GM10847 (cell line): ENCODE data around the gene AGAP1.

Source experiments
- POLR2A ChIP-seq: IDR thresholded peaks from 2 replicates; pipeline ENCODE4 v1.6.1; 2011; ENCODE audit not compliant: insufficient read length; ENCODE audit errors: extremely low read depth

Gene AGAP1

GRCh38 chr2:235584638-235585007 lies 90.8 kb downstream of the AGAP1 start:
- no peak for TF ChIP-seq POLR2A

DNA sequence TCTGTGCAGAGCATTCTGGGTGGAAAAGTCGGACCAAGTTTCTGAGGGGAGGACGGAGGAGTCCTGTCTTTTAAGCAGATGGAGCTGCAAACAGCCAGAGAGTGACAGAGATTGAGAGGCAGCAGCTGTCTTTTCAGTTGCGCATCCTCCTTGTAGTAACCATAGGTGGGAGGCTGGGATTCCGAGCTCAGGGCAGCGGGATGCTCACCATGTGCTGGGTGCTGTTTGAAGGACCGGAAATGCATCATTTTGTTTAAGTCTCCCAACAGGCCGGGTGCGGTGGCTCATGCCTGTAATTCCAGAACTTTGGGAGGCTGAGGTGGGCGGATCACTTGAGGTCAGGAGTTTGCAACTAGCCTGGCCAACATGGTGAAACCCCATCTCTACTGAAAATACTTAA lies 93.4 kb downstream of the AGAP1 start:
- TF ChIP-seq POLR2A, result no peak

- no peak for TF ChIP-seq POLR2A
Observed at GRCh38 chr2:235588750-235589149, 94.9 kb downstream of the AGAP1 start.

- no peak for TF ChIP-seq POLR2A
Observed at GRCh38 chr2:235591231-235591730, 97.4 kb downstream of the AGAP1 start.

- TF ChIP-seq POLR2A, result no peak
Observed at GRCh38 chr2:235591921-235592320, 98.1 kb downstream of the AGAP1 start.

DNA sequence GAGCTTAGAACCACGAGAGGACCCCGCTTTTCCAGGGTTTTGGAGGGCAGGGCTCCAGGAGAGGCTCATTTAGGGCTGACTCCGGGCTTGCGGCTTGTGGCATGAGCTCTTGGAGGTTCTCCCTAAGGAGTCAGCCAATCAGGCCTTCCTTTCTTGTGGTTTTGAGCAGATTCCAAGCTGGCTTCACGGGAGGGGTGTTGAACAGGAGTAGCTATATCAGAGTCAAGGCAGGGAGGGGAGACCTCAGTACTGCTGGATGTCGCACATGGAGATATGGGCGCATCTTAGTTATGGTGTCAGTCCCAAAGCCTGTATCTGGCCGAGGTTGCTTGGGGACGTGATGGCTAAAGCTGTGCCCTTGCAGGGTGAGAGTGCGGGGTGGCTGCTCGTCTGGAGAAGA lies 98.6 kb downstream of the AGAP1 start:
- TF ChIP-seq POLR2A, result no peak

GRCh38 chr2:235592836-235593235 lies 99.0 kb downstream of the AGAP1 start:
- no peak for TF ChIP-seq POLR2A

DNA sequence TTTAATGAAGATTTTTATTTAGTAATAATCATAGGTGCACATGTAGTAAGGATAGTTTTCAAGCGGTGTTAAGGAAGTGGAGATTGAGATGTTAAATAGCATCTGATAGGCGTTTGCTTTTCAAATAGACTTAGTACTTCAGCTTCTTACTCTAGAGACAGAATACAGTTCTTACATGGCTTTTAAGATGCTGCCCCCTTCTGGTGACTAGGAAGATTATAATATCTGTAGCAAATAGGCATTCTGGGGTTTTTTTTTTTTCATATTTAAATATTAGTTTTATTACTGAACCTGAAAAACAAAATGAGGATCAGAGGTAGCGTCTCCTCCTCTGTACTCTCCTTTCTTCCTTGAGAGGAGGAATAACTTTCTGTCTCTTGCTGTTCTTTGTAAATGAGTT lies 100.2 kb downstream of the AGAP1 start:
- TF ChIP-seq POLR2A, result no peak

DNA sequence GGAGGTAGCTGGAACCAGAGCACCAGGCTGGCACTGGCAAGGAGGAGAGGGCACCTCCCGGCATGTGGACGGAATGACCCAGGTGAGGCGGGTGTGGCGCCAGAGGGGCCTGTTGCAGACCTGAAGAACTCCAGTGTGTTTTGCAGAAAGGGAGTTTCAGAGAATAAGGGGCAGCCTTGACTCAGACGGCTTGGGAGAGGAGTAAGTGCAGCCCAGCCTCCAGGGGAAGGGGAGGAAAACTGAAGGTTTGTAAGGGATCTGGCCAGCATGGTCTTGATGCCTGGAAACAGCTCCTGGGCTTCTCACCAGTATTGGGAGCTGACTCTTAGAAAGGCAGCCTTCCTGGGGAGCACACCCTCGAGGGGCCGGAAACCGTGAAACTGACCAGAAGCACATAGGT lies 101.1 kb downstream of the AGAP1 start:
- no peak for TF ChIP-seq POLR2A

- TF ChIP-seq POLR2A, result no peak
Observed at GRCh38 chr2:235595422-235596010, 101.7 kb downstream of the AGAP1 start.

DNA sequence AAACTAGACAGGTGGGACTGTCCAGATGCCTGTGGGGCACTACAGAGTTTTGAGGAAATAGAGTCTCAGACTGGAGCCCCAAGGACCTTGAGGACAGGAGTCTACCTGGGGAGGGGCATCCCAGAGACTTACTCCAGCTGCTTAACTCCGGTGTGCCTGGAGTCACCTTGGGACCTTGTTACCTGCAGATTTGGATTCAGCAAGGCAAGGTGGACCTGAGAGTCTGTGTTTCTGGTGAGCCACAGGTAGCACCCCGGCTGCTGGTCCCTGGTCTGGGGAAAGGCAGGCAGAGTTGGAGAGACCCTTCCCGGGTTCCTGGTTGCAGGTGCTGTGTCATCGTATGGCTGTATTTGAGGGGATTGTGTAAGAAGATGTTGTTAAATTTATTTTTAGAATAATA lies 102.4 kb downstream of the AGAP1 start:
- TF ChIP-seq POLR2A, result no peak

DNA sequence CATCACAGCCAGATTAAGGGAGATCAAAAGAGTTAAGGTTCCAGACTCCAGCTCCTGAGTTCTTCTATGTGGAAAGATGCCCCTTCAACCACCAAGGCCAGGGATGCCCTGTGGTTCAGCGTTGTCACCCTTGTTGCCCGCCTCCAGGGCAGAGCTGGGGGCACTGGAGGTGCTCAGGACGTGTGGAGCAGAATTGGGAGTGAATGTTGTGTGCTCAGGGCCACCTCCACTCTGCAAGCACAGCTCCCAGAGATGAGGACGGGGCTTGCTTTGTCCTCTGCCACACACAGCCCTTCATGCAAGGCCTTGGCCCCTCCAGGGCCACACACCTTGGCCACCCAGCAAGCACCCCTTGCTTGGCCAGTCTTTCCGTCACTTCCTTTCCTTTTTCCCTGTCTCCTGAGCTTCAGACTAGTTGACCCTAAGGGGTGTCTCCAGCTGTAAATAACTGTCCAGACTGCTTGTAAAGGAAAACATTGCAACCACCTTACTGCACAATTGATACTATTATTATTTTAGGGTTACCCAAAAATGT lies 103.3 kb downstream of the AGAP1 start:
- no peak for TF ChIP-seq POLR2A

DNA sequence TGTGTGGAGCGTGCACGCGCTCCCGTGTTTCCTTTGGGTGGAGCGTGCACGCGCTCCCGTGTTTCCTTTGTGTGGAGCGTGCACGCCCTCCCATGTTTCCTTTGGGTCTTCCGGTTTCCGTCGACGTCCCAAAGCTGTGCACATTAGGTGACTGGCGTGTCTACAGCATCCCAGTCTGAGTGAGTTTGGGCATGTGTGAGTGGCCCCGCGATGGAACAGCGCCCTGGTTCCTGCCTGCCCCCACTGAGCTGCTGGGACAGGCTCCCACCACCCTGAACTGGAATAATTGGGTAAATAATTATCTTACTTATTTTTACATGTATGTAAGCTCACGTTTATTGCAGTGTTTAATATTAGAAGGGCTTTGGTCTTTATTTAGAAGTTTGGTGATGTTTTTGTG lies 104.2 kb downstream of the AGAP1 start:
- TF ChIP-seq POLR2A, result no peak

DNA sequence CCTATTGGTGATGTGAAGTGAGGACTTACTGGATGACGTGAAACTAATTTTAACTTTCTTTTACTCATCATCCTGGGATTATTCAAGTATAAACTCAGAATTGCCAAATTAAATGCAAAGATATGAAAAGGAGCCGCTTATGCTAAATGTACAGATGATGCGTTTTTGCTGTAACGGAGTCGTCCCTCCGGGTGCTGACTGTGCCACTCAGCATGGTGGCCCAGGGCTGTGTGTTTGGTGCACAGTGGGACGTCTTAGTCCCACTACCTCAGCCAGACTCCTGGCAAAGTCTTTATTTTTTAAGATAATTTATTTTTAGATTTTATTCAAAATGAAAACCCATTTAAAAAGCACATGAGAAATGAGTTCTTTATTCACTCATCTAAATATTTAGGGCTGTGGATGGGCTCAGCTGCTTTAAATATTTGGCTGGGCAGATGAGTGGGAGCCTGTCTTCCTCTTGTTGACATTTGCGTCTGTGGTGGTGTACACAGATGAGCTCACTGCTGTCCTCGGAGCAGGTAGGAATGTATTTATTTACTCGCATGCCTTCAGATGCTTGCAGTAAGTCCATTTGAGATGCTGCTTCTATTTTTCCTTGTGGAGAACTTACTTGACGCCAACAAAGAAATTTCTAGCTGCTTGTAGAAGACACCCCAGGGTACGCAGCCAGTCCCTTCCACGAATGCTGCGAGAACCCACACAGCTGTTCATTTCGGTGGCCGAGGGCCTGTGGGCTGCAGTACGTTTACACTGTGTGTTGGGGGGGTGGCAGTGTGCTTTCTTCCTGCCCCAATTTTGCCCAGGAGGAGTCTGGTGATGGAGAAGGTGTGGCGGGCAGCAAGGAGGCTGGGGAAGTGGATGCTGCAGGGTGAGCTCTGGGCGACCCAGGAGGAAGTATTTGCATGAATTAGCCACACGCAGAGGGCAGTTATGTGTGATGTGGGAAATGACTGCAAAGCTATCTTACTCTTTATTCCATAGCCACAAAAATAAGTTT lies 105.0 kb downstream of the AGAP1 start:
- TF ChIP-seq POLR2A, result no peak

GRCh38 chr2:235599596-235600338 lies 105.9 kb downstream of the AGAP1 start:
- TF ChIP-seq POLR2A, result no peak
